K562 (cell line): ENCODE data around the gene OOEP. TPM values are rescaled to one million over a fixed set of nuclear protein-coding genes. Genes with fewer than 3 reads are reported as not detected.
"Not testable (repeated sequence)": the region's sequence is repeated elsewhere in the genome, so short reads cannot be mapped to it uniquely, and the experiment has no call there.

Experiments used
- ATAC-seq: fragments of 200-7000 bp; cut with Tn5 transposase; 3 replicates; pipeline ENCODE4 v1.9.1; 2020; ENCODE audit warnings: moderate library complexity
- BruUV-seq: library from RNA; stranded (reverse); fragments of 400-500 nt; replicated peaks from 2 replicates; lab custom pipeline; 2021; lab: Mats Ljungman, UMichigan
- CTCF ChIA-PET: fragments of 300-600 bp; formaldehyde crosslinking; extraction: SDS; loops from one replicate; lab custom pipeline; 2021; ENCODE audit warnings: low intra/inter-chr PET ratio; lab: Yijun Ruan, JAX
- POLR2A ChIA-PET: fragments of 300-600, 350-650 bp; sonication (Branson Sonifier 250); formaldehyde crosslinking; extraction: SDS; loops from one replicate; lab custom pipeline; 2021; ENCODE audit warnings: antibody characterized with exemption, inconsistent platforms; lab: Yijun Ruan, JAX
- DNase-seq, 4 experiments: peaks; one replicate each; pipeline versions ENCODE4 v3.0.0 to v3.0.0-alpha.2; 2011 to 2018; ENCODE audit warnings: low spot score in 3 of 4, mixed read lengths in 3 of 4; ENCODE audit errors: extremely low read depth in 1 of 4
- FAIRE-seq: peaks from 2 replicates; lab custom pipeline; 2011; peaks lifted over from hg19 to GRCh38; lab: Jason Lieb, UNC
- H2AFZ ChIP-seq: 2 replicates; pipeline ENCODE4 v1.6.0; 2011; ENCODE audit warnings: low read depth, low read length, control low read depth, inconsistent platforms
- H3K27ac ChIP-seq: fragments of 200-600 bp; 3 replicates; pipeline ENCODE4 v1.8.0; 2011; ENCODE audit warnings: low read depth, mild to moderate bottlenecking, control low read depth, inconsistent platforms, low read length, moderate library complexity, mixed read lengths; ENCODE audit errors: extremely low read depth
- H3K27me3 ChIP-seq, 2 experiments: fragments of 300-600 bp in 1 of 2; 2 replicates in 1 of 2; 3 replicates in 1 of 2; pipeline versions ENCODE4 v1.6.0 to v1.8.0; 2011; ENCODE audit warnings: inconsistent platforms in 2 of 2, low read length in 2 of 2, mild to moderate bottlenecking in 1 of 2, mixed read lengths in 1 of 2, moderate library complexity in 1 of 2; ENCODE audit not compliant: control insufficient read depth in 2 of 2, insufficient read depth in 2 of 2
- H3K36me3 ChIP-seq: fragments of 300-600 bp; 3 replicates; pipeline ENCODE4 v1.8.0; 2011; ENCODE audit warnings: mild to moderate bottlenecking, low read length, inconsistent platforms; ENCODE audit not compliant: control insufficient read depth, insufficient read depth
- H3K4me1 ChIP-seq, 2 experiments: fragments of 200-600 bp in 1 of 2; replicated peaks in 1 of 2; 2 replicates in 1 of 2; 3 replicates in 1 of 2; pipeline versions ENCODE4 v1.5.1 to v1.8.0; 2011; ENCODE audit warnings: inconsistent platforms in 2 of 2, low read length in 2 of 2, mild to moderate bottlenecking in 1 of 2, mixed read lengths in 1 of 2, moderate library complexity in 1 of 2; ENCODE audit not compliant: control insufficient read depth in 2 of 2, insufficient read depth in 2 of 2
- H3K4me2 ChIP-seq: 2 replicates; pipeline ENCODE4 v1.6.1; 2011; ENCODE audit warnings: low read length, control low read depth, inconsistent platforms, mixed read lengths; ENCODE audit not compliant: insufficient read depth
- H3K4me3 ChIP-seq: fragments of 200-600 bp; sonication (generic), shearing (Covaris generic); 2 replicates; pipeline ENCODE4 v1.5.1; 2016; ENCODE audit warnings: control low read depth, inconsistent platforms
- H3K79me2 ChIP-seq: fragments of 200-600 bp; 3 replicates; pipeline ENCODE4 v1.8.0; 2011; ENCODE audit warnings: low read length, inconsistent platforms; ENCODE audit not compliant: control insufficient read depth, insufficient read depth
- H3K9ac ChIP-seq, 2 experiments: 2 replicates each; pipeline versions ENCODE4 v1.6.0 to v1.6.1; 2011; ENCODE audit warnings: low read depth in 2 of 2, low read length in 2 of 2, control low read depth in 1 of 2, inconsistent platforms in 1 of 2, mild to moderate bottlenecking in 1 of 2, mixed read lengths in 1 of 2; ENCODE audit not compliant: insufficient read depth in 1 of 2
- H3K9me1 ChIP-seq: one replicate; pipeline ENCODE4 v1.6.0; 2011; ENCODE audit warnings: inconsistent platforms, mild to moderate bottlenecking, low read length, moderate library complexity; ENCODE audit not compliant: control insufficient read depth, insufficient read depth
- H3K9me3 ChIP-seq: replicated peaks from 2 replicates; pipeline ENCODE4 v1.5.1; 2011; ENCODE audit warnings: low read depth, low read length, inconsistent platforms; ENCODE audit not compliant: control insufficient read depth, insufficient read depth
- H4K20me1 ChIP-seq: replicated peaks from 2 replicates; pipeline ENCODE4 v1.6.1; 2011; ENCODE audit warnings: low read length, inconsistent platforms, mixed read lengths; ENCODE audit not compliant: control insufficient read depth, insufficient read depth
- CEBPB ChIP-seq: fragments of 450-650 bp; IDR thresholded peaks from 2 replicates; pipeline ENCODE4 v1.6.1; 2016; ENCODE audit warnings: missing genetic modification characterization, missing compliant biosample characterization
- CXXC5 ChIP-seq: fragments of 250-450 bp; sonication (Bioruptor Pico); IDR thresholded peaks from 2 replicates; pipeline ENCODE4 v1.8.0; 2022; ENCODE audit warnings: inconsistent platforms, mild to moderate bottlenecking, moderate library complexity
- KDM2B ChIP-seq: fragments of 250-450 bp; sonication (Bioruptor Pico); IDR thresholded peaks from 2 replicates; pipeline ENCODE4 v1.8.0; 2021; ENCODE audit warnings: mild to moderate bottlenecking, moderate library complexity
- MITF ChIP-seq: IDR thresholded peaks from 2 replicates; pipeline ENCODE4 v1.6.1; 2014; ENCODE audit warnings: antibody characterized with exemption
- NFIC ChIP-seq: fragments of 450-650 bp; IDR thresholded peaks from 2 replicates; pipeline ENCODE4 v1.6.1; 2017; ENCODE audit warnings: mild to moderate bottlenecking, inconsistent platforms
- NFIX ChIP-seq: fragments of 250-450 bp; sonication (Bioruptor Pico); IDR thresholded peaks from 2 replicates; pipeline ENCODE4 v1.4.0; 2020; ENCODE audit warnings: low read depth, mild to moderate bottlenecking, moderate library complexity
- SMAD1 ChIP-seq: fragments of 150-350 bp; IDR thresholded peaks from 2 replicates; pipeline ENCODE4 v1.6.1; 2014; ENCODE audit warnings: low read length, low read depth; ENCODE audit not compliant: partially characterized antibody
- WGBS: fragments of 100-300 bp; shearing (Covaris generic); methylation state at CpG from one replicate; pipeline ENCODE4 v1.1.6; 2016; ENCODE audit warnings: low coverage, mixed read lengths; ENCODE audit not compliant: insufficient coverage; ENCODE audit errors: missing lambda C conversion rate; 5-methylcytosine and 5-hydroxymethylcytosine counted together
- in situ Hi-C: fragments of 300-500 bp; cut with MboI; formaldehyde crosslinking; loops from 4 replicates; pipeline ENCODE4 v1.15.0; 2018; ENCODE audit warnings: inconsistent platforms, mixed read lengths
- intact Hi-C: fragments of 100-400 bp; cut with micrococcal nuclease; formaldehyde crosslinking; loops from 2 replicates; pipeline ENCODE4 v1.14.2; 2022
- polyA plus RNA-seq, 8 experiments: library from polyadenylated mRNA; depleted of rRNA in 4 of 8; stranded (reverse) in 5 of 8; unstranded in 3 of 8; fragments of >200 nt; fragmentation: Nextera tagmentation in 2 of 8; fragmentation: Illumina TruSeq in 1 of 8; extraction: Ambion mirVana in 2 of 8; extraction: Trizol in 1 of 8; gene quantifications; 2 replicates each; pipeline versions ENCODE4 v1.2.1 to v1.2.3, GENCODE V29; 2011 to 2014; ENCODE audit warnings: inconsistent platforms in 1 of 8, missing spikeins in 1 of 8
- total RNA-seq, 7 experiments: library from RNA; depleted of rRNA in 6 of 7; stranded (reverse); fragments of >200 nt in 6 of 7; fragmentation: Illumina TruSeq in 2 of 7; extraction: Trizol in 2 of 7; gene quantifications; 2 replicates each; pipeline versions ENCODE4 v1.2.1 to v1.2.3, GENCODE V29; 2011 to 2021; ENCODE audit warnings: low replicate concordance in 1 of 7

OOEP gene
- total and polyA plus RNA-seq, 9 of the 15 experiments (the other 6 are each of a cell fraction or from before 2014, with no cell fraction given) = not detected

GRCh38 chr6:73393278-73393677, 23.6 kb upstream of the OOEP start:
- FAIRE-seq (no peak), ATAC-seq (no peak), DNase-seq (no peak)
- 74% methylated on average over 3 of the region's 3 CpGs for WGBS
- H3K4me1 ChIP-seq = peaks cover 7 to 11% of the 10 kb centered on the region in 2 experiments
- TF ChIP-seq CXXC5 (no peak), KDM2B (CRISPR knock-in tag) (no peak), MITF (no peak)
- intact Hi-C loops (no loop called here), in situ Hi-C loops (no loop called here)
- ChIA-PET CTCF (no interaction called here), POLR2A (interaction anchor here (0.6 kb wide), 1 partner anchor 141 kb away, joined by 3 read pairs; no protein-coding TSS in a partner anchor)
- H3K4me3 ChIP-seq = no peak overlapping the region
- H3K36me3 ChIP-seq = no peaks in the 10 kb centered on the region
- no peaks in the 10 kb centered on the region for H3K79me2 ChIP-seq
- H3K27me3 ChIP-seq = no peaks in the 10 kb centered on the region
- no peaks in the 10 kb centered on the region; the same call in 1 of the 2 replicates for H3K9me3 ChIP-seq
- no TSS peak for BruUV-seq
- H3K9me1 ChIP-seq = no peaks in the 10 kb centered on the region
- no peak overlapping the region for H3K27ac ChIP-seq
- H3K9ac ChIP-seq = no peak overlapping the region
- no peak overlapping the region for H2AFZ ChIP-seq
- no peaks in the 10 kb centered on the region for H4K20me1 ChIP-seq
- H3K4me2 ChIP-seq = no peak overlapping the region

DNA sequence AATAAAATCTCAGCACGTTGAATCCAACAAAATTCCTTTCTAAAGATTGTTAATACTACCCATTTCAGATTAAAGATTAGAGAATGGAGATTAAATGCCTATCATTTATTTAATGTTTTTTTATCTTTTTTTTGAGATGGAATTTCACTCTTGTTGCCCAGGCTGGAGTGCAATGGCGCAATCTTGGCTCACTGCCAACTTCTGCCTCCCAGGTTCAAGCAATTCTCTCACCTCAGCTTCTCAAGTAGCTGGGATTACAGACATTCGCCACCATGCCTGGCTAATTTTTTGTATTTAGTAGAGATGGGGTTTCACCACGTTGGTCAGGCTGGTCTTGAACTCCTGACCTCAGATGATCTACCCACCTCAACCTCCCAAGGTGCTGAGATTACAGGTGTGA, 22.5 kb upstream of the OOEP start:
- H3K9me1 ChIP-seq, H4K20me1 ChIP-seq, H3K27ac ChIP-seq, H3K27me3 ChIP-seq, BruUV-seq, H3K9me3 ChIP-seq, intact Hi-C loops, H3K79me2 ChIP-seq, H3K9ac ChIP-seq, POLR2A ChIA-PET, FAIRE-seq, H2AFZ ChIP-seq, DNase-seq, H3K4me2 ChIP-seq, in situ Hi-C loops, H3K4me3 ChIP-seq, H3K36me3 ChIP-seq, CTCF ChIA-PET, ATAC-seq: not testable (repeated sequence)
- H3K4me1 ChIP-seq = peaks cover 7 to 11% of the 10 kb centered on the region in 2 experiments
- WGBS = 54% methylated on average over 4 of the region's 4 CpGs
- TF ChIP-seq NFIX (CRISPR knock-in tag) (peak; percentile 97), CEBPB (tag) (peak; percentile 74), NFIC (peak; percentile 99), SMAD1 (peak; percentile 43)
